Epithelial cell of prostate (primary cell): ENCODE results near the gene CYS1.
"Not testable (repeated sequence)": the region's sequence is repeated elsewhere in the genome, so short reads cannot be mapped to it uniquely, and the experiment has no call there.

Source experiments
- DNase-seq: peaks from one replicate; pipeline ENCODE4 v3.0.0-alpha.2; 2011; ENCODE audit warnings: low read depth, low spot score
- H3K27ac ChIP-seq: fragments of 450-650 bp; 2 replicates; pipeline ENCODE4 v1.5.1; 2017; ENCODE audit warnings: mild to moderate bottlenecking

CYS1 gene

GRCh38 chr2:10095175-10095574 is 15.0 kb upstream of the CYS1 start:
- DNase-seq = no peak

GRCh38 chr2:10094271-10094814 is 14.1 kb upstream of the CYS1 start:
- no peak for DNase-seq
- no peak overlapping the region for H3K27ac ChIP-seq

More at GRCh38 chr2:10095175-10095574, 15.0 kb upstream of the CYS1 start:
- no peak overlapping the region for H3K27ac ChIP-seq

GRCh38 chr2:10091889-10092244 is 11.7 kb upstream of the CYS1 start:
- H3K27ac ChIP-seq, DNase-seq: not testable (repeated sequence)

- no peak for DNase-seq
- no peak overlapping the region for H3K27ac ChIP-seq
Observed at GRCh38 chr2:10091182-10091888, 11.1 kb upstream of the CYS1 start.

GRCh38 chr2:10089565-10090190 is 9.5 kb upstream of the CYS1 start:
- H3K27ac ChIP-seq = no peak overlapping the region
- no peak for DNase-seq

GRCh38 chr2:10087360-10087759 is 7.1 kb upstream of the CYS1 start:
- no peak for DNase-seq
- H3K27ac ChIP-seq = no peak overlapping the region

GRCh38 chr2:10086950-10087349 is 6.7 kb upstream of the CYS1 start:
- no peak for DNase-seq
- no peak overlapping the region for H3K27ac ChIP-seq

- no peak overlapping the region for H3K27ac ChIP-seq
- DNase-seq = no peak
Observed at GRCh38 chr2:10085668-10086059, 5.5 kb upstream of the CYS1 start.

- H3K27ac ChIP-seq = no peak overlapping the region
- no peak for DNase-seq
Observed at GRCh38 chr2:10085043-10085667, 4.9 kb upstream of the CYS1 start.

GRCh38 chr2:10084223-10084865 is 4.1 kb upstream of the CYS1 start:
- no peak overlapping the region for H3K27ac ChIP-seq
- DNase-seq = no peak

- DNase-seq = no peak
- H3K27ac ChIP-seq = no peak overlapping the region
Observed at GRCh38 chr2:10083692-10084211, 3.5 kb upstream of the CYS1 start.

GRCh38 chr2:10083046-10083445 is 2.8 kb upstream of the CYS1 start:
- no peak for DNase-seq
- no peak overlapping the region for H3K27ac ChIP-seq

GRCh38 chr2:10080536-10081304 is 509 bp upstream of the CYS1 start:
- DNase-seq = no peak
- H3K27ac ChIP-seq = no peak overlapping the region

GRCh38 chr2:10079266-10079869 is 843 bp downstream of the CYS1 start:
- H3K27ac ChIP-seq = no peak overlapping the region

GRCh38 chr2:10078704-10079265 is 1.4 kb downstream of the CYS1 start:
- no peak overlapping the region for H3K27ac ChIP-seq
- DNase-seq = no peak

More at GRCh38 chr2:10079266-10079869, 843 bp downstream of the CYS1 start:
- DNase-seq = no peak

GRCh38 chr2:10078001-10078400 is 2.2 kb downstream of the CYS1 start:
- no peak overlapping the region for H3K27ac ChIP-seq
- DNase-seq = no peak

- no peak for DNase-seq
- H3K27ac ChIP-seq = no peak overlapping the region
Observed at GRCh38 chr2:10076988-10077527, 3.2 kb downstream of the CYS1 start.

GRCh38 chr2:10076511-10076910 is 3.7 kb downstream of the CYS1 start:
- DNase-seq = no peak
- H3K27ac ChIP-seq = no peak overlapping the region
